GM18505 (cell line): ENCODE results near the gene MGST3.
"Not testable (repeated sequence)": the region's sequence is repeated elsewhere in the genome, so short reads cannot be mapped to it uniquely, and the experiment has no call there.

Source experiments
- ATAC-seq: cut with Tn5 transposase; IDR thresholded peaks from one replicate; pipeline ENCODE4 v1.9.1; 2021; ENCODE audit not compliant: unreplicated experiment
- POLR2A ChIP-seq: IDR thresholded peaks from 4 replicates; pipeline ENCODE4 v1.6.1; 2011; ENCODE audit warnings: borderline replicate concordance; ENCODE audit not compliant: insufficient read depth, insufficient read length; ENCODE audit errors: extremely low read depth

MGST3 gene

GRCh38 chr1:165634154-165634921 is 3.3 kb downstream of the MGST3 start:
- ATAC-seq = no peak
- TF ChIP-seq POLR2A = no peak

GRCh38 chr1:165635329-165635728 is 4.3 kb downstream of the MGST3 start:
- ATAC-seq = peak; percentile 16
- TF ChIP-seq POLR2A = no peak

DNA sequence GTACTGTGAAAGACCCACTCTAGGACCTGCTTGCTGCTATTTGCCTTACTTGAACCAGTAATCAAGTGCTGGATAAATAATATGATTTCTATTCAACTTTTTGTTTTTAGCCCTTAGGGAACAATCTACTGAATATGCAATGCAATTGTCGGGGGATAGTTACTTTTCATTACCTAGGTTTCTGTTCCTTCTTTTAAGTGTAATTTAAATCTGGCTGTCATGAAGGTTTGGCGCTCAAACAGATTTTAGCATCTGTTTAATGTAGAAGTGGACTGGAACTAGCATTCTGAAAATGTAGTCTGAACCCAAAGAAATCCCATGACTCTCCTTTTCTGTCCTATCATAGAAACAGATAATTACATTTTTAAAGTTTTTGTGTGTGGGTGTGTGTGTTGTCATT is 4.8 kb downstream of the MGST3 start:
- no peak for TF ChIP-seq POLR2A
- no peak for ATAC-seq

GRCh38 chr1:165637427-165637826 is 6.4 kb downstream of the MGST3 start:
- ATAC-seq = no peak
- no peak for TF ChIP-seq POLR2A

- not testable (repeated sequence) for ATAC-seq
Measured at GRCh38 chr1:165638211-165638610, 7.2 kb downstream of the MGST3 start.

DNA sequence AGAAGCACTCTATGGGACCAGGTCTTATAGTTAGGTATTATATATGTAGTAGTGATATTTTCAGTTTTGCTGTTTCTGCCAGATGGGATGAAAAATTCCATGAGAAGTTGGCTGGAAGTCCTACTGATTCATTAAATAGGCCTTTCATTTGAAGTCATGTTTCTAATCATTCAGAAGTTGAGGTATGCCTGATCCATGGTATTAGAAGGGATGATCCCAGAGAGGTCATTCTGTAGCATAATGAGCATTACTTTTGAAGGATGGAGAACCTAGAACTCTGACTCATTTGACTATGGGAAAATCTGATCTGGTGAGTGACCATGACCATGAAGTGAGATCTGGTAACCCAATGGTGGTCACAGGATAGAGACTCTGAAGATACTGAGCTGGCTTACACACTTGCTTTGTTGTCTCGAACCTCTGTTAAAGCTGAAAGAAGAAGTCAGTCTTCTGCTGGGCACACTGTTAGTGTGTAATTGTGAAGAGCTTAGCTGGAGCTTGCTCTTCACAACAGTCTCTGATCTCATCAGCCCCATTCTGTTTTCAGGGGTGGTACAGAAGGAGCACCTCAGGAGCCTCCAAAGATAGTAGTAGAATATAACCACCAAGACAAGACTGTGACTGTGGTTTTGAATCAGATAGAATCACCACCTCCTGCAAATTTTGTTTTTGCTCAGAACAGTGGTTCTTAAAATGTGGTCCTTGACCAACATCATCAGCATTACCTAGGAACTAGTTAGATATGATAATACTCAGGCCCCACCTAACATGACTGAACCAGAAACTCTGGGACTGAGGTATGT is 9.0 kb downstream of the MGST3 start:
- no peak for ATAC-seq
- no peak for TF ChIP-seq POLR2A

DNA sequence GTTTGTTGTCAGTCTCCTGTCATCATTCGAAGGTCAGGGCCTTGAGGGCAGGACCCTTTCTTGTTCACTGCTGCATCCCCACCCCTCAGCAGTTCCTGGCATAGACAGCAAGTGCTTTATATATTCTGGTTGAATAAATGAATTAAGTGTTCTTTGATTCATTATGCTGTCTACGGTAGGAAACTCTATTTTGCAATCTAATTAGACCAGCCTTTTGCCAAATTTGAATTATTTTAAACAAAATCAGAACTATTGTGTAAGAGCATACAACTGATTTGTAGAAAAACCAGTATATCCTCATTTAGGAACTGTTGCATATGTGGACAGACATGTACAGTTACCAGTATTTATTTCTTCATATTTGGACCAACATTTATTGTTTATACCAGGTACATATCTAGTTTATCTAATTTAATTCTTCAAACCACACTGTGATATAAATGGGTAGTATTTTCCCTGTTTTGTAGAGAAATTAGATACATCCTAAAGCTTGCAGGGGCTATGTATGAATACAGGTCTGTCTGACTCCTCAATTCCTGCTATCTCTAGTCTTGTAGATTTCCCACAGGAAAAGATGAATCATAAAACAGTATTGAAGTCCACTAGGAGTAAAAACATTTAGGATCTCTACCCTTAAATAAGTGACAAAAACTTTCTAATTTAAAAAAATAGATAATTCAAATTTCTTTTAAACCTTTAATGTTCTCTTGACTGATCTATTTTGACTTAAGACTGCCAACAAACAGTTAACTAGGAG is 10.4 kb downstream of the MGST3 start:
- no peak for TF ChIP-seq POLR2A

DNA sequence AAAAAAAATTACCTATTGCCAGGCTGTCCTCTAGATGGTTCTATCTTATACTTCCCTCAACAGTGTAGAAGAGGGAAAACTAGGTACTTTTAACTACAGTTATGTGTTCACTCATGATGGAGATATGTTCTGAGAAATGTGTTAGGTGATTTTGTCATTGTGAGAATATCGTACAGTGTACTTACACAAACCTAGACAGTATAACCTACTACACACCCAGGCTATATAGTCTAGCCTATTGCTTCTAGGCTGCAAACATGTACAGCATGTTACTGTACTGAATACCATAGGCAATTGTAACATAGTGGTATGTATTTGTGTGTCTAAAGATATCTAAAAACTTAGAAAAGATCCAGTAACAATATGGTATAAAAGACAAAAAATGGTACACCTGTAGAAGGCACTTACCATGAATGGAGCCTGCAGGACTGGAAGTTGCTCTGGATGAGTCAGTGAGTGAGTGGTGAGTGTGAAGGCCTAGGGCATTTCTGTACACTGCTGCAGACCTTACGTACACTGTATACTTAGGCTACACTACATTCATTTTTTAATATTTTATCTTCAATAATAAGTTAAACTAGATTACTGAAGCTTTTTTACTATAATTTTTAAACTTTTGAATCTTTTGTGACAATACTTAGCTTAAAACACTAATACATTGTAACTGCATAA is 13.2 kb downstream of the MGST3 start:
- no peak for ATAC-seq
- no peak for TF ChIP-seq POLR2A

More for the DNA sequence above, 10.4 kb downstream of the MGST3 start:
- ATAC-seq = no peak

DNA sequence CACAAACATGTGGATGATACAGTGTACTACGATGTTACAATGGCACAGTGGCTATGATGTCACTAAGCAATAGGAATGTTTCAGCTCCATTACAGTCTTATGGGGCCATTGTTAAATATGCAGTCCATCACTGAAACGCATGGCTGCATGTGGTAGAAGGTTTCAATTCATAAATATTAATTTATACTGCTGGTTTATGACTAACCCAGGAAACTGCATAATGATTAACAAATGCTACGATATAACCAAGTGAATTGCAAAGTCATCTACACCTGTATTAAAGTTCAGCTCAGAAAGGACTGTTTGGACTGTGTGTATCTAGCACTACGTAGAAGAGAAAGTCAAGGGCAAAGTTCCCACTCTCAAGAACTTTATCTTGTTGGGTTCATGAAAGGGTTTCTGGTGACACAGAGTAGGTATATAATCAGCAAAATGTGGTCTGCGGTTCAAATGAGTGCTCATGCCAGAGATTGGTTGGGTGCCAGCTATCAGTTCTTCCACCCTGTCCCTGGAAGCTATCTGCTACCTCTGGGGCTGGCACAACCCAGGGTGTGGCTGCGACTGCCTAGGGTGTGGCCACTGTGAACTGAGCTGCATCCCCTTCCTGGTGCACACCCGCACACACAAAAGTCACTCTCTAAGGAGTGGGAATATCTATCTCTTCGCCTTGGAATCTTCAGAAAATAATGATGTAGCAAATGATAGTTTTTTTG is 14.8 kb downstream of the MGST3 start:
- ATAC-seq = no peak

DNA sequence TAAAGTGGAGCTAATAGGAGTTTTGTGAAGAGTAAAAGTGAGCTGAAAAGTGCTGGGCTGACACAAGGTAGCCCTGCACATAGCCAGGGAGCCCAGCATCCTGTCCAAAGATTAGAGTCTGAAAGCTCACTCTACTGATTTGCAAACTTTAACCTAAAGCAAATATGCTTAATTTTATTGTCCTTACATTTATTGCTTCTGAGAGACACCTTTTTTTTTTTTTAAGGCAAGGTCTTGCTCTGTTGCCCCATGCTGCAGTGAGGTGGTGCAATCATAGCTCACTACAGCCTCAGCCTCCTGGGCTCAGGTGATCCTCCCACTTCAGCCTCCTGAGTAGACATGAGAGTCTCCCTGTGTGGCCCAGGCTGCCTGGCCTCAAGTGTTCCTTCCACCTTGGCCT is 16.5 kb downstream of the MGST3 start:
- TF ChIP-seq POLR2A = no peak
- no peak for ATAC-seq

More for the DNA sequence above, 14.8 kb downstream of the MGST3 start:
- no peak for TF ChIP-seq POLR2A

GRCh38 chr1:165647970-165648369 is 16.9 kb downstream of the MGST3 start:
- TF ChIP-seq POLR2A = no peak
- no peak for ATAC-seq

DNA sequence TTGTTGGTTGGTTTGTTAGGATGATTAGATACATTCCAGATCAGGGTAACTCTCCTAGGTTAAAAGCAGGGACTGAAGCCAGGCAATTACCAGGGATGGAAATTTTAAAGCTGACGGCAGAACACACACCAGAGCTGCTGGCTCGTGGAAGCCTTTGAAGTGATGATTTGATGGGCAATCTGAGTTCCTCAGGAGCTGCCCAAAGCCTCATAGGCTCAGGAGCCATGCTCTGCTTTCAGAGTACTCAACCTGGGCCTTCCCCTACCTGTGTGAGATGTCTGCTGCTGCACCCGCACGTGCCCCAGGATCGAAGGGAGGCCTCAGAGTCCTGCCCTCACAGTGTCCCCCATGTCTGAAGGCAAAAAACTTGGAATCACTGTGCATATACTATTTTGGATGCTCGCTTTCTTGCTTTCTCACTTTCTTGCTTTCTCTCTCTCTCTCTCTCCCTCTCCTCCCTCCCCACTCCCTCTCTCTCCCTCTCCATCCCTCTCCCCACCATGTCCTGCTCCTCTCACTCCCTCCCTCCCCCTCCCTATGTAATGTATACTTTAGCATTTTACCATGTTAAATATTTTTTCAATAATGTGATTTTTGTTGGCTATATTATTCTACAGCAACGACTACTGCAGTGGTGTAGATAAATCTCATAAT is 18.0 kb downstream of the MGST3 start:
- ATAC-seq = no peak
- no peak for TF ChIP-seq POLR2A
